Heart left ventricle (tissue), 13 donors: ENCODE results near the gene VPS13A.

Source experiments
- POLR2A ChIP-seq, 2 donors: fragments of 450-650 bp; IDR thresholded peaks; one replicate each; pipeline ENCODE4 v1.6.1; 2017; ENCODE audit warnings: antibody characterized with exemption in 2 of 2, mild to moderate bottlenecking in 2 of 2, moderate library complexity in 2 of 2
- TF ChIP-seq, protein P1 (sequence below), 12 donors: fragments of 200-600 bp; sonication (generic) in 4 of 12; IDR thresholded peaks; one replicate each; pipeline versions ENCODE4 v1.5.0 to v1.8.0; 2018 to 2022; ENCODE audit warnings: antibody characterized with exemption in 12 of 12, mild to moderate bottlenecking in 5 of 12
- donor health status: ischemic (EF 13 %, LVEDD 7.1; RV severe dilation, severe dysfunction).
- donor health status: DM: no; HTN: yes; CAD: no.
- donor health status: DM: no; HTN: no; CAD: no.
- donor health status: ischemic (EF 25% LVEDD 6.9; RV normal size, moderate dysfunction).
- donor health status: ischemic (EF 25% LVEDD 5.7; RV mildly dilated, moderate dysfunction).
- donor health status: ischemic (EF 35%, LVEDD 5.7; RV mildly dilated, moderate dysfunction).
- donor health status: nonischemic (EF 11% LVEDD 7.7; RV severe dilation, severe dysfunction).
- donor health status: DM: yes; HTN: yes; CAD: no.
- donor health status: PGD.
- donor health status: ischemic (EF 29% LVEDD 5.4; RV normal size, mild dysfunction).
- donor health status: nonischemic (EF 23%, LVEDD 6.1; RV moderate dilation, normal function).

DNA sequence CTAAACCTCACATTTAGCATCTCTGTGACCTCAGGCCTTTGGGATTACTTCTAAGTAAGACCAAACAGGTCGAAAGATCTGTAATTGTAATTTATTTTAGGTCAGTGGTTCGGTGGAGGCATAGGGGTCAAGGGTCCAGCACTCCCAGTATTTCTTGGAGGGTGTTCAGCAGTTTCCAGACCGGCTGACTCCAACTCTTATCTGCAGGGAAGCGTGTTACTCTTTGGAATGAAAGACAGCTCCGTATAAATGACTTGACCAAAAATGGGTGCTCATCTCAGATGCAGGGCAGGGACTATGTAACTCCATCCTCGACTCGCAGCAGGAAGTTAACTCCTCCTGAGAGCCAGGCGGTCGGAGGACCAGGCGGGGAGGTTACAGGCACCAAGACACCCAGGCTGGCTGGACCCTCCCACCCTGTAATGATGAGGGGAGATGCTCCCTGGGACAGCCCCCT is 620 bp upstream of the VPS13A start:
- TF ChIP-seq POLR2A (IDR thresholded peaks at IDR 0.05) = no peak
- TF ChIP-seq, protein P1, sequence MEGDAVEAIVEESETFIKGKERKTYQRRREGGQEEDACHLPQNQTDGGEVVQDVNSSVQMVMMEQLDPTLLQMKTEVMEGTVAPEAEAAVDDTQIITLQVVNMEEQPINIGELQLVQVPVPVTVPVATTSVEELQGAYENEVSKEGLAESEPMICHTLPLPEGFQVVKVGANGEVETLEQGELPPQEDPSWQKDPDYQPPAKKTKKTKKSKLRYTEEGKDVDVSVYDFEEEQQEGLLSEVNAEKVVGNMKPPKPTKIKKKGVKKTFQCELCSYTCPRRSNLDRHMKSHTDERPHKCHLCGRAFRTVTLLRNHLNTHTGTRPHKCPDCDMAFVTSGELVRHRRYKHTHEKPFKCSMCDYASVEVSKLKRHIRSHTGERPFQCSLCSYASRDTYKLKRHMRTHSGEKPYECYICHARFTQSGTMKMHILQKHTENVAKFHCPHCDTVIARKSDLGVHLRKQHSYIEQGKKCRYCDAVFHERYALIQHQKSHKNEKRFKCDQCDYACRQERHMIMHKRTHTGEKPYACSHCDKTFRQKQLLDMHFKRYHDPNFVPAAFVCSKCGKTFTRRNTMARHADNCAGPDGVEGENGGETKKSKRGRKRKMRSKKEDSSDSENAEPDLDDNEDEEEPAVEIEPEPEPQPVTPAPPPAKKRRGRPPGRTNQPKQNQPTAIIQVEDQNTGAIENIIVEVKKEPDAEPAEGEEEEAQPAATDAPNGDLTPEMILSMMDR (IDR thresholded peaks at IDR 0.05) = no peak
